ENCODE results near the gene DISC1.
A peak's percentile ranks its signal among the peaks of the same experiment; 100 is the strongest.

DISC1 gene

GRCh38 chr1:231855926-231856325 lies 229.3 kb downstream of the DISC1 start:
- DNase-seq (ENCODE audit: low read depth), result no peak

GRCh38 chr1:231856426-231856825 lies 229.8 kb downstream of the DISC1 start:
- no peak for DNase-seq (ENCODE audit: low read depth)

GRCh38 chr1:231856894-231857293 lies 230.3 kb downstream of the DISC1 start:
- DNase-seq (ENCODE audit: low read depth), result no peak

DNA sequence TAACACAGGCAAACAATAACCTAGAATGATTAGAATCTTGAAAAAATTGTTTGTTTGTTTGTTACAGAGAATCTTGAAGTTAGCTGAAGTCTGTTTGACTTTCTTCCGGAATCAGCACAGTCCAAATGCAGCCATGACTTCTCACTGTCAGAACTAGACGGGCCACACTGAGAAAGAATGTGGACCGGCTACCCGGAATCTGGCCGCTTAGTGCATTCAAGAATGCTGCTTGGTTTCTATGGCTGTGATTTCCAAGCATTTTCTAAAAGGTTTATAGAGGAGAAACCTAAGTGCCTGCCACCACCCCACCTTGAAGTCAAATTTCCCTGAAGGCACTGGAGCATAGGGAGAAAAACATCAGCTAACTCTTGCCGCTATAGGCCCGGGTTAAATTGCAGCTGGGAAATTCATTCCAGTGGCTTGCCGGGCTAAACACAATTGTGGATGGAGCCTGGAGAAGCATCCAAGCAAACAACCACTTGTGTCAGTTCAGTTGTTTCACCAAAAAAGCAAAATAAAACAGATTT lies 231.1 kb downstream of the DISC1 start:
- DNase-seq (ENCODE audit: low read depth), result no peak

DNA sequence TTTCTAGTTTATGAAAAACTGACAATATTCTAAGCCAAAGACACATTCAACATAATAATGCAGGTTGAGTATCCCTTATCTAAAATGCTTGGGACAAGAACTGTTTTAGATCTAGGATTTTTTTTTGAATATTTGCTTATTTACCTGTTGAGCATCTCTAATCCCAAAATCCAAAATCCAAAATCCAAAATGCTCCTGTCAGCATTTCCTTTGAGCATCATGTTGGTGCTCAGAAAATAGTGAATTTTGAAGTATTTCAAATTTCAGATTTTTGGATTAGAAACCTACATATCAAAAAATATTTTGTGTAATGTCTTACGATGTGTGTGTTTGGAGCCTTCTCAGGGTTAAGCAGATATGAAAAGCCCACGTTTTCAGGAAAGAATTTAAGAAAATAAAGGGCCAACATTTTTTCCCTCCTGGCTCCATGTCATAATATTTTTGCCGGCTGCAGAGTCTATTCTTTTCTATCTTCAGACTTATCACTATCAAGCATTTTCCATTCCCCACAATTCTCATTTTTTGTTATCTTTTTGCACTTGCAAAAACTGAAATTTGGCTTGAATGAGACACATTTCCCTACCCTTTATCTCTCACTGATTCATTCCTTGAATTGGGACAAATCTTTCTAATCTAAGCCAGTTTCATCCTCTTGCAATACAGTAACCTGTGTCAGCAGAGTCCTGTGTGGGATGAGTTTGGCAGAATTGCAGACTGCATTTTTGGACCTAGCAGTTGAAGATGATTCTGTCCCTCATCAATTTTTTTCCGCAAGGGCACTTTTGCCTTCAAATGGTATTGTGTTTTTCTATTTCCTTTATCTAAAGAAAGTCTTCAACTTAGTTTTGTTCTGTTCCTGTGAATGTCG lies 233.9 kb downstream of the DISC1 start:
- no peak for DNase-seq (ENCODE audit: low read depth)

GRCh38 chr1:231861541-231862481 lies 235.2 kb downstream of the DISC1 start:
- DNase-seq (ENCODE audit: low read depth), result no peak

GRCh38 chr1:231862611-231863010 lies 236.0 kb downstream of the DISC1 start:
- DNase-seq (ENCODE audit: low read depth), result no peak

DNA sequence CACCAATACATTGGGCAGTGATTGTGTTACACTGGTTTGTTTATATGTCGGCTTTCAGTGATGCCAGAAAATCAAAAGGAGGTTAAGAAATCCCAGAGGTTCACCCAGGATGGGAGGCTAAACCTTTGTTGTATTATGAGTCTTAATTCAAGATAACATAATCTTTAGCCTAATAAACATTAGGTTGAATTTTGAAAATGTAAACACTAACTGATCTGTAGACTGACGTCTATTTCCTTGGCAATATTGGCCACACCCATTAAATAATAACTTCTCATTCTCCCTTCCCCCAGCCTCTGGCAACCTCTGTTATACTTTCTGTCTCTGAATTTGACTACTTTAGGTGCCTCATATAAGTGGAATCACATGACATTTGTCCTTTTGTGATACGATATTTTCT lies 238.7 kb downstream of the DISC1 start:
- no peak for DNase-seq (ENCODE audit: low read depth)

- DNase-seq (ENCODE audit: low read depth), result peak; percentile 13
Measured at GRCh38 chr1:231866392-231867331, 240.1 kb downstream of the DISC1 start.

DNA sequence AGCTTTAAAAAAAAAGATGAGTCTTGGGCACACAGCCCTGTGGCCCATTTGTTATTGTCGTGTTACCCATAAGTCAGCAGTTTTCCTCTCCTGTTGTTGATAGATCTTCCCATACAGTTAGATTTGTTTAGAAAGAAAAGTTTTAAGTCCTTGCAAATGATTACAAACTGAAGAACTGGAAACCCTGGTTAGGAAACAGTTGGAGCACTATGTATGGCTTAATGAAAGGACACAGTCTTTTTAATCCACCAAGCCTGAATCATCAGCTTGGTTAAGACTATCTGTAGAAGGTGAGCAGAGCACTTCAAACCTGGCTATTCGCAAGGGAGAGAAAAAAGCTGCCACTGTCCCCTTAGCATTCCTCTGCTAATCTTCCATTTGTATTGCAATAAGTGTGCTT lies 241.0 kb downstream of the DISC1 start:
- DNase-seq (ENCODE audit: low read depth), result no peak

GRCh38 chr1:231869364-231869763 lies 242.8 kb downstream of the DISC1 start:
- DNase-seq (ENCODE audit: low read depth), result no peak

GRCh38 chr1:231871471-231871870 lies 244.9 kb downstream of the DISC1 start:
- DNase-seq (ENCODE audit: low read depth), result no peak

- no peak for DNase-seq (ENCODE audit: low read depth)
Measured at GRCh38 chr1:231871878-231872277, 245.3 kb downstream of the DISC1 start.

DNA sequence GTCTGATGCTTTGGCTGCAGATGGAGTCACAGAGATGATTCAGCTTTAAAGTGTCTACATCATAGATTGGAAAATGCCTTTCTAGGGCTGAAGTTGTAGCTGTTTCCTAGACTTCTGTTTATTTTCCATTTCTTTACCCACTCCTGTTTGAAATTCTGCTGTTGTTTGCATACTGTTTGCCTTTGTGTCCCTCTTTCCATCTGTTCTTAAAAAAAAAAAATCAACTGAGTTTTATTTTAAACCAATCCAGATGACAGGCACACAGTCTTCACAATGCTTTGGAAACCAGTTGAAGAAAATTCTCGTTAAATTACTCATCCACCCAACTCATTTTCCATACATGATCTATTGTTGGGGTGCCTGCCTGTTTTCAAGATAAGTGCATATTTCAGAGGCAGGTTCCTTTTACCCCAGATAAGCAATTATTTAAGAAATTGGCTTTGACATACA lies 245.9 kb downstream of the DISC1 start:
- DNase-seq (ENCODE audit: low read depth), result no peak

DNA sequence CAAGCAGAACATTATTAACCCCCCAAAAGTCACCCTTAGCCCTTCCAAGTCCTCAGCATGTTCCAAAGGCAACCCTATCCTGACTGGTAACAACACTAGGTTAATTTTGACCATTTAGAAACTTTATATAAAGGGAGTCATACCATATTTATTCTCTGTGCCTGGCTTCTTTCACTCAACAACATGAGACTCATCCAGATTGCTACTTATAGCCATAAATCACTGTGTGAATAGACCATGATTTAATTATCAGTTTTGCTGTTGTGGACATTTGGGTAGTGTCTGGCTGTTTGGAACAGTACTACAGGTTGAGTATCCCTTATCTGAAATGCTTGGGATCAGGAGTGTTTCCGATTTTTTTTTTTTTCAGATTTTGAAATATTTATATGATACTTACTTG lies 252.1 kb downstream of the DISC1 start:
- DNase-seq (ENCODE audit: low read depth), result no peak

- no peak for DNase-seq (ENCODE audit: low read depth)
Measured at GRCh38 chr1:231879296-231879695, 252.7 kb downstream of the DISC1 start.

DNA sequence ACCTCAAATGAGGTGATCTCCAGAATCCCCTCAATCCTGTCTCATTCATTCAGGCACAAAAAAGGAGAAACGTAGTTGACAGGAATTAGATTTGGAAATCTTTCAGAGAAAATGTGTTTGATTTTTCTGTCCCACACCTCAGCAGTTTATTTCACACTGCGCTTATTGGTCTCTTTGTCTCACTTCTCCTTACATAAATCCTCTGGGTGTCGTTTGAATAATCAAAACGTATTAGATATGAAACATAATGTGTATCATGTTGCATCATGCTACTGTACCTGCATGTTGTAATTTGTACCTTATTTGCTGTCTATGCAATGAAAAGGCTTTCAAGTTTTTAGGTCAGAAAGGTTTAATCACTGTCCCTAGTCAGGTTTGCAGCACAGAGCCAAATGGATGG lies 255.7 kb downstream of the DISC1 start:
- no peak for DNase-seq (ENCODE audit: low read depth)

- no peak for DNase-seq (ENCODE audit: low read depth)
Measured at GRCh38 chr1:231882790-231883189, 256.2 kb downstream of the DISC1 start.

DNA sequence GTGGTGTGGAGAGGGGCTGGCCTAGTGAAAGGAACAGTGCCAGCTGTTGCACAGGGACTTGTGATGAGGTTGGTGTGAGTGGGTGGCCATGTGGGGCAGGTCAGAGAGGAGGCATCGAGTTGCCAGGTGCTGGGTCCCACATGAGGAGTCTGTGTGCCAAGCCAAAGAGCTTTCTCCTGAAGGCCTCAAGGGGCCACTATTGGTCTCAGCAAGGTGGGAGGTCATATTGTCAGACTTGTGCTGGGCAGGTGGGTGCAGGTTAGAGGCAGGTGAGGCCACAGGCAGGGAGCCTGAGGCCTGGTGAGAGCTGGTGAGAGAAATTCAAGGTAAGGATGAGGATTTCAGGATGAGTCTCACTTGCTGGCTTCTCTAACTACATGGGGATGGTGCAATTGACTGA lies 256.8 kb downstream of the DISC1 start:
- no peak for DNase-seq (ENCODE audit: low read depth)

DNA sequence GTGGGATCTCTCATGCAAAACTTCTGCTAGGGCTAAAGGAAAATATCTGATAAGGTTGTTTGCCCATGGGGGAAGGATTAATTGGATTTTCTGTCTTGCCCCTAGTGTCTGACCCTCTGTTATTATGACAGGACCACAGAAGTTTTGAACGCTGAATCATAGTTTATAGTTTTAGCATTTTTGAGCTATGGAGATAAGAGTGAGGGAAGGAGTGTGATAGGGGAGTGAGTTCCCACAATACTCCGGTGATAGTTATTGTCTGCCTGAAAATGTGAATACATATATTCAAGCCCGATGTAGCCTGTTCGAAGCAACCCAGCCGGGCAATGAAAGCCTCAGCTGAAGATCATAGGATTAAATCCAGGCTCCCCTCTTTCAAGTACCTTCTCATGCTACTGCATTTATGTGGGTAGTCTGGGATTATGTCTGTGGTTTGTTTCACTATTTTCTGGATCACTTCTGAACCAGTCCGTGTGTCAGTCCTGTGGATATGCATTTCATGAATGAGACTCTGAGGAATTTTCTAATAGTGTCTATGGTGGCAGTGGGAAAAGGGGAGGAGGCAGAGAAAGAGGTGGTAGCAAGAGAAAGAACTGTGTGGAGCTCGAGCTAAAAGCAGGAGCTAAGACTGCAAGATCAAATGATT lies 258.7 kb downstream of the DISC1 start:
- no peak for DNase-seq (ENCODE audit: low read depth)

DNA sequence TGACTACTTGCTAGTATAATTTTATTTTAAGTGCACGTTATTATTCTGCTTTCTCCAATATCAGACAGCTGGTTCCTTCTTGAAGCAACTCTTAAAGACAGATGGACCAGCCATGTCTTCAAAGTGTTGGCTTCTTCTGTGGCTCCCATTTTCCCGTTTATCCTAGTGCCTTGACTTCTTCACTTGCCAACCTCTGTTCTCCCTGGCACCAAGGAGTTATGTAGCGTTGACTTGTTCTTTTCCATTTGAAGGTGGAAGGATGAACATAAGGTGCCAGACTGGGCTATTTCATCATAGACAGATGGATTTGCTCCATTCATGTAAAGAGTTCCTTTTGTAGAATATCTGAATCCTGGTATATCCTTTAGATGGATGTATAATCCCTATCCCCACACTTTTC lies 260.6 kb downstream of the DISC1 start:
- no peak for DNase-seq (ENCODE audit: low read depth)

All from stimulated activated CD8-positive, alpha-beta memory T cell treated with anti-CD3 and anti-CD28 coated beads, Interleukin-15, amount 100 ng/mL, for 24 hours (primary cell).